Keratinocyte (primary cell): ENCODE data around the gene MAPK14.

Experiments used
- CTCF ChIP-seq, 3 experiments: IDR thresholded peaks in 1 of 3; conservative IDR thresholded peaks in 1 of 3; optimal IDR thresholded peaks in 1 of 3; 2 replicates in 2 of 3; 3 replicates in 1 of 3; pipeline versions ENCODE3 to v1.5.1; 2011; ENCODE audit warnings: low read length in 3 of 3, mild to moderate bottlenecking in 3 of 3, moderate library complexity in 2 of 3, control low read depth in 1 of 3, inconsistent platforms in 1 of 3; ENCODE audit not compliant: insufficient read depth in 2 of 3; ENCODE audit errors: extremely low read depth in 1 of 3
- EZH2 ChIP-seq: IDR thresholded peaks from one replicate; pipeline ENCODE4 v1.6.1; 2012; ENCODE audit warnings: inconsistent platforms, mild to moderate bottlenecking, low read length, moderate library complexity

GRCh38 chr6:36125575-36125974 lies 98.0 kb downstream of the MAPK14 start:
- no peak for TF ChIP-seq CTCF (optimal IDR thresholded peaks at IDR 0.05 in 1 of 3, IDR thresholded peaks at IDR 0.05 in 1 of 3, conservative IDR thresholded peaks at IDR 0.05 in 1 of 3; ENCODE audit: extremely low read depth in 1 of 3, insufficient read depth in 2 of 3, low read length in 3 of 3)
- TF ChIP-seq EZH2, result no peak
